Activated naive CD4-positive, alpha-beta T cell treated with anti-CD3 and anti-CD28 coated beads for 36 hours (primary cell): ENCODE measurements around the gene GFER. TPM values are rescaled to one million over a fixed set of nuclear protein-coding genes. Genes with fewer than 3 reads are reported as not detected.

Experiments
- CTCF ChIA-PET: fragments of 350-600 bp; sonication (Branson Sonifier 250); formaldehyde crosslinking; loops from one replicate; lab custom pipeline; 2021; ENCODE audit warnings: antibody characterized with exemption; lab: Charles Lee
- DNase-seq: peaks from one replicate; pipeline ENCODE4 v3.0.0-alpha.2; 2020
- H3K27ac Mint-ChIP-seq: one replicate; pipeline ENCODE4 v1.8.0; 2021; ENCODE audit warnings: mild to moderate bottlenecking, mixed read lengths
- H3K27me3 Mint-ChIP-seq: one replicate; pipeline ENCODE4 v1.8.0; 2021; ENCODE audit warnings: low read depth, mixed read lengths
- H3K36me3 Mint-ChIP-seq: one replicate; pipeline ENCODE4 v1.8.0; 2021; ENCODE audit warnings: low read depth, mixed read lengths
- H3K4me1 Mint-ChIP-seq: one replicate; pipeline ENCODE4 v1.8.0; 2021; ENCODE audit warnings: low read depth, mixed read lengths
- H3K4me3 Mint-ChIP-seq: one replicate; pipeline ENCODE4 v1.8.0; 2021; ENCODE audit warnings: mild to moderate bottlenecking, moderate library complexity, mixed read lengths
- H3K9me3 Mint-ChIP-seq: one replicate; pipeline ENCODE4 v1.8.0; 2021; ENCODE audit warnings: mixed read lengths
- intact Hi-C: fragments of 100-400 bp; cut with micrococcal nuclease; formaldehyde crosslinking; loops from one replicate; pipeline ENCODE4 v1.15.1; 2023
- total RNA-seq, 2 experiments: library from RNA; stranded (reverse); gene quantifications; one replicate each; pipeline ENCODE4 v1.2.3, GENCODE V29; 2021

GFER gene
- total RNA-seq, 2 experiments from 2014 or later = 29.8 to 30.1 TPM

- H3K27me3 Mint-ChIP-seq = no peaks in the 10 kb centered on the region
- H3K27ac Mint-ChIP-seq = no peak overlapping the region
- no peak for DNase-seq
- peaks cover 14% of the 10 kb centered on the region for H3K36me3 Mint-ChIP-seq
- peaks cover 12% of the 10 kb centered on the region for H3K4me1 Mint-ChIP-seq
- no peak overlapping the region for H3K4me3 Mint-ChIP-seq
- CTCF ChIA-PET = no interaction called here
- H3K9me3 Mint-ChIP-seq = no peaks in the 10 kb centered on the region
- intact Hi-C loops = no loop called here
Measured at GRCh38 chr16:2001035-2001434, 17.0 kb downstream of the GFER start.

GRCh38 chr16:2001456-2002355 lies 17.7 kb downstream of the GFER start:
- H3K27me3 Mint-ChIP-seq = no peaks in the 10 kb centered on the region
- H3K36me3 Mint-ChIP-seq = peaks cover 18% of the 10 kb centered on the region
- intact Hi-C loops = no loop called here
- no peak for DNase-seq
- no peak overlapping the region for H3K27ac Mint-ChIP-seq
- no peak overlapping the region for H3K4me3 Mint-ChIP-seq
- CTCF ChIA-PET = no interaction called here
- no peaks in the 10 kb centered on the region for H3K9me3 Mint-ChIP-seq
- peaks cover 19% of the 10 kb centered on the region for H3K4me1 Mint-ChIP-seq

- Mint-ChIP-seq H3K27me3 (no peaks in the 10 kb centered on the region), H3K4me1 (peaks cover 28% of the 10 kb centered on the region), H3K36me3 (peaks cover 26% of the 10 kb centered on the region), H3K27ac (no peak overlapping the region), H3K9me3 (no peaks in the 10 kb centered on the region), H3K4me3 (no peak overlapping the region)
- no peak for DNase-seq
- CTCF ChIA-PET = interaction anchor here (1.3 to 2.2 kb wide), 5 partner anchors 8 to 138 kb away, joined by 4 to 36 read pairs (median 4); partner anchors contain the start of genes MSRB1, NTHL1 and TSC2
- intact Hi-C loops = no loop called here
Measured at GRCh38 chr16:2002406-2003230, 18.6 kb downstream of the GFER start.

GRCh38 chr16:2003231-2003826 lies 19.3 kb downstream of the GFER start:
- Mint-ChIP-seq H3K27ac (no peak overlapping the region), H3K4me3 (no peak overlapping the region), H3K27me3 (no peaks in the 10 kb centered on the region), H3K4me1 (peaks cover 31% of the 10 kb centered on the region), H3K36me3 (peaks cover 32% of the 10 kb centered on the region), H3K9me3 (no peaks in the 10 kb centered on the region)
- DNase-seq = no peak
- intact Hi-C loops = no loop called here
- CTCF ChIA-PET = interaction anchor here (0.7 to 2.2 kb wide), 8 partner anchors 9 to 257 kb away, joined by 3 to 36 read pairs (median 4); partner anchors contain the start of genes MSRB1, NTHL1 and TSC2

- intact Hi-C loops = no loop called here
- H3K27ac Mint-ChIP-seq = no peak overlapping the region
- CTCF ChIA-PET = interaction anchor here (0.6 to 2.2 kb wide), 15 partner anchors 8 to 425 kb away, joined by 3 to 36 read pairs (median 4); partner anchors contain the start of genes GFER, MSRB1, NTHL1 and TSC2
Measured at GRCh38 chr16:2003827-2004641, 20.0 kb downstream of the GFER start.

DNA sequence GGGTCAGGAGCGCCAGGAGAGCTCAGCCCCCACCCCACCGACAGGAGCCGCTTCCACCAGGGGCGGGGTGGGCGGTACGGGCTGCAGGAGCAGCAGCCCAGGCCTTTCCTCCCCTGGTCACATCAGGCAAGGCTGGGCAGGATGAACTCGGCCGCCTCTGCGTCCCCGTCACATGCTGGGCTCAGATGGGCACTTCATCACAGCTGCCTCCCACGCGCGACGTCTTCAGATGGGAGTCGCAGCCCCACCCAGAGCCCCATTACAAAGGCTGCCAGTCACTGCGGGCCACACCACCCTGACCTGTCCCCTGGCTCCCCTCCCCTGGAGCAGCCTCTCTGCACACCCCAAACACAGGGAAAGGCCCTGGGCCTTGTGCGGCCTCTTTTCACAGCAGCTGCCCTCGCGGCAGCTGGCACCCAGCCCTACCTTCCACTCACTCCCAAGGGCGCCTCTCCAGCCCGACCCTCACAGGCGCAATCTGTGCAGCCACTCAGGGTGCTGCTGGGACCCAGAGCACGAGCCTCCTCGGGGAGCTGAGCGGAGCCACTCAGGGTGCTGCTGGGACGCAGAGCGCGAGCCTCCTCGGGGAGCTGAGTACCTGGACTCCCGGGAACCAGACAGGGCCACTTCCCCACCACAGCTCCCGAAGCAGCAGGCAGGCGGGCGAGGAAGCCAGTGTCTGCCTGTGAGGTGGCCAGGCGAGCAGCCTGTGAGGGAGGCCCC lies 21.0 kb downstream of the GFER start:
- Mint-ChIP-seq H3K9me3 (no peaks in the 10 kb centered on the region), H3K27ac (no peak overlapping the region), H3K4me3 (no peak overlapping the region), H3K27me3 (no peaks in the 10 kb centered on the region), H3K36me3 (peaks cover 35% of the 10 kb centered on the region), H3K4me1 (peaks cover 37% of the 10 kb centered on the region)
- CTCF ChIA-PET = interaction anchor here (0.6 to 2.2 kb wide), 6 partner anchors 7 to 135 kb away, joined by 3 to 36 read pairs (median 5); no protein-coding TSS in a partner anchor
- DNase-seq = no peak
- intact Hi-C loops = loop anchor here (5.0 kb wide), 1 partner anchor 148 kb away; no protein-coding TSS in a partner anchor

More at GRCh38 chr16:2003827-2004641, 20.0 kb downstream of the GFER start:
- Mint-ChIP-seq H3K36me3 (peaks cover 35% of the 10 kb centered on the region), H3K4me3 (no peak overlapping the region), H3K9me3 (no peaks in the 10 kb centered on the region), H3K27me3 (no peaks in the 10 kb centered on the region), H3K4me1 (peaks cover 37% of the 10 kb centered on the region)
- peak; percentile 90 for DNase-seq

DNA sequence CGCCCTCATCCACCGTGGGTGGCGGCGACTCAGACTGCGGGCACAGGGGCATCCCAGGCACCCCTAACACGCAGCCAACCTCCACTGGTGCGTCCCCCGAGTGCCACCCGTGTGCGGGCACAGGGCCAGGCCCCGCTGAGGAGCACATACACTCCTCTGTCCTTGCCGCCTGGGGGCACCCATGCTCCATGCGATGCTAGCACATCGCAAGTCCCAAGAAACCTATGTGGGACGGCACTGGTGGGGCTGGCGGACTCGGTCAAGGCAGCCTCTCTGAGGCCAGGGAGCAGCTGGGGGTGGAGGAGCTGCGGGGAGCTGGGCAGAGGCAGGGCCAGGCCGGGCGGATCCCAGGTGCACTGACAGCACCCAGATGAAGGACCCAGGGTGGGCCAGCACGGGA lies 21.7 kb downstream of the GFER start:
- H3K27me3 Mint-ChIP-seq = no peaks in the 10 kb centered on the region
- H3K9me3 Mint-ChIP-seq = no peaks in the 10 kb centered on the region
- H3K36me3 Mint-ChIP-seq = peaks cover 39% of the 10 kb centered on the region
- intact Hi-C loops = loop anchor here (5.0 kb wide), 1 partner anchor 148 kb away; no protein-coding TSS in a partner anchor
- H3K4me1 Mint-ChIP-seq = peaks cover 42% of the 10 kb centered on the region
- CTCF ChIA-PET = no interaction called here
- no peak for DNase-seq
- H3K27ac Mint-ChIP-seq = no peak overlapping the region
- H3K4me3 Mint-ChIP-seq = no peak overlapping the region

DNA sequence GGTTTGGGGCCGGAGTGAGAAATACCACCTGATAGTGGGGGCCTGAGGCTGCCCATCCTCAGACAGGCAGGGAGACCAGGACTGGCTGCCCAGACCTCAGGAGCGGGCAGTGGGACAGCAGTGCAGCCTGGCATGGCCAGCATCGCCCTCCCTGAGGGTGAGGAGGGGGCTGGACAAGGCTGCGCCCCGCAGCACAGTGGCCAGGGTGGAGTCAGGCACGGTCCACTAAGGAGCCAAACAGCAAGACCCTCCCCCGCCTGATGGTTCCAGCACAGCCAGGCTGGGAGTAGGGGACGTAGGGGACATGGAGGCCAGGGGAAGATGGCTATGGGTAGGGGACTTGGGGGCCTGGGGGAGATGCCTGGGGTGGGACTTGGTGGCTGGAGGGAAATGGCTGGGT lies 22.3 kb downstream of the GFER start:
- Mint-ChIP-seq H3K4me3 (no peak overlapping the region), H3K27ac (peak overlapping the region; percentile 46), H3K36me3 (peaks cover 36% of the 10 kb centered on the region), H3K27me3 (no peaks in the 10 kb centered on the region), H3K4me1 (peaks cover 42% of the 10 kb centered on the region), H3K9me3 (no peaks in the 10 kb centered on the region)
- no peak for DNase-seq
- CTCF ChIA-PET = no interaction called here
- intact Hi-C loops = loop anchor here (5.0 kb wide), 1 partner anchor 149 kb away; no protein-coding TSS in a partner anchor

DNA sequence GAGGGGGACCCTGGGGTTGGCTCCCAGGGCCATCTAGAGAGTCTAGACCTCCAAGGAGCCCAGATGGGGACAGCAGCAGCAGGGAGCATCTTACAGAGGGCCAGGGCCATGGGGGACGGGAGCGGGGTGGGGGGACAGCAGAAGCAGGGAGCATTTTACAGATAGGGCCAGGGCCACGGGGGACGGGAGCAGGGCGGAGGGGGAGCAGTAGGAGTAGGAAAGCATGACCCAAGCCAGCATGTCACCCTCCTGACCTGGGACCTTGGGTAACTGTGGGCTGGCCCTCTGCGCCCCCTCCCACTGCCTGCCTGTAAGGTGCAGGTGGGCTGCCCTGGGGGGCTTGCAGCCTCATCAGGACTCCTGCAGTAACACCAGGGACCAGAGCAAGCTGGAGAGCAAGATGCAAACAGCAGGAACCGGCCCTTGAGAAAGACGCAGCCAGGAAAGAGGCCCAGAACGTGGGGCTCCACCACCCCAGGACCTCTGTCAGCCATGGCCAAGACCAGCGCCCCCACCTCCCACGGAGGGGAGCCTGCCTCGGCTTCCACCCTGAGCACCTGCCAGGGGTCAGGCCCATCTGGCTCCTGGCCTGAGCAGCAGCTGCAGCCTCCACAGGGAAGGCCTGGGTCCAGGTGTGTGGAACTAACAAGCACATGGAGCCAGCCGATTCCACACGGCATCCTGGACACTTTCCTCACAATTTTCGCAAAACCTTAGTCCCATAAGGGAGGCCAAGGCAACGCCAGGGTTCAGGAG lies 23.3 kb downstream of the GFER start:
- H3K36me3 Mint-ChIP-seq = peaks cover 33% of the 10 kb centered on the region
- no peaks in the 10 kb centered on the region for H3K27me3 Mint-ChIP-seq
- peaks cover 42% of the 10 kb centered on the region for H3K4me1 Mint-ChIP-seq
- CTCF ChIA-PET = interaction anchor here (0.6 to 1.3 kb wide), 4 partner anchors 9 to 141 kb away, joined by 3 to 4 read pairs (median 3); no protein-coding TSS in a partner anchor
- H3K9me3 Mint-ChIP-seq = no peaks in the 10 kb centered on the region
- intact Hi-C loops = loop anchor here (5.0 kb wide), 1 partner anchor 150 kb away; no protein-coding TSS in a partner anchor
- no peak for DNase-seq
- peak overlapping the region; percentile 89 for H3K27ac Mint-ChIP-seq
- H3K4me3 Mint-ChIP-seq = peak overlapping the region; percentile 82

DNA sequence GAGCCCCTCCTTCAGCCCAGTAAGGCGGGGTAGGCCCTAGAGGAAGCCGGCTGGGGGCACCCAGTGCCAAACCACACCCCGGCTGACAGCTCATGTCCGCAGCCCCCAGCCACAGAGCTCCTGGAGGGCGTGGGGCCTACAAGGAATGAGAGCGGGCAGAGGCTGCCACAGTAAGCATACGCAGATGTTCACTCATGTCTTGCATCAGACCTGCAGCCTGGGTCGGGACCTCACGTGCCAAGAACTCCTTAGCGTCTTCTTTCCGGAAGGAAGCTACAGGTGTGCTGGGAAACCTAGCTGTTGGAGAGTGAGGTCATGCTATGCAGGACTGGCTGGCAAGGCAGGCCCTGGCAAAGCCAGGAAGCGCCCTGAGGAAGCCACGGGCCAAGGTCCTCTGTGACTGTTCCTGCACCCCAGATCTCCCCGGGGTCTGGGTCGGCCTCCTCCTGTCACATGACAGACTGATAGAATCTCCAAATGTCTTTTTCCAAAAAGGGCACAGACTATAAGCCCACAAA lies 24.1 kb downstream of the GFER start:
- intact Hi-C loops = loop anchor here (2.0 to 5.0 kb wide), 2 partner anchors 43 to 151 kb away; partner anchors contain the start of gene RPS2
- Mint-ChIP-seq H3K9me3 (no peaks in the 10 kb centered on the region), H3K4me1 (peaks cover 42% of the 10 kb centered on the region), H3K36me3 (peaks cover 30% of the 10 kb centered on the region), H3K4me3 (peak overlapping the region; percentile 82), H3K27ac (peak overlapping the region; percentile 89), H3K27me3 (no peaks in the 10 kb centered on the region)
- CTCF ChIA-PET = interaction anchor here (0.9 to 1.3 kb wide), 4 partner anchors 9 to 20 kb away, joined by 3 to 4 read pairs (median 3); no protein-coding TSS in a partner anchor
- DNase-seq = peak; percentile 62
